Upper lobe of right lung (tissue), 1 donor: ENCODE results near the gene NTRK1. TPM values are rescaled to one million over a fixed set of nuclear protein-coding genes. Genes with fewer than 3 reads are reported as not detected.

ENCODE experiments used
- ATAC-seq: fragments of 200-7000 bp; cut with Tn5 transposase; one replicate; pipeline ENCODE4 v1.9.1; 2020; ENCODE audit warnings: mild to moderate bottlenecking, moderate library complexity
- DNase-seq: peaks from one replicate; pipeline ENCODE4 v3.0.0-alpha.2; 2020
- H3K27ac ChIP-seq: fragments of 200-600 bp; one replicate; pipeline ENCODE4 v1.8.0; 2022
- H3K27me3 ChIP-seq: fragments of 200-600 bp; one replicate; pipeline ENCODE4 v1.8.0; 2022; ENCODE audit warnings: mild to moderate bottlenecking
- H3K36me3 ChIP-seq: fragments of 200-600 bp; one replicate; pipeline ENCODE4 v1.8.0; 2022
- H3K4me1 ChIP-seq: fragments of 200-600 bp; one replicate; pipeline ENCODE4 v1.8.0; 2022
- H3K4me3 ChIP-seq: fragments of 200-600 bp; one replicate; pipeline ENCODE4 v1.8.0; 2022; ENCODE audit warnings: mild to moderate bottlenecking
- H3K9me3 ChIP-seq: fragments of 200-600 bp; one replicate; pipeline ENCODE4 v1.8.0; 2022
- intact Hi-C: fragments of 100-400 bp; cut with DNase I; formaldehyde crosslinking; loops from one replicate; pipeline ENCODE4 v1.11.0; 2022
- total RNA-seq: library from RNA; stranded (reverse); fragmentation: NEBNext Ultra II Directional; extraction: Animal tissue kit (Norgen Biotek cat#: 25700); gene quantifications from one replicate; pipeline ENCODE4 v1.2.1, GENCODE V29; 2021
- TF ChIP-seq, protein P1 (sequence below): fragments of 200-600 bp; IDR thresholded peaks from one replicate; pipeline ENCODE4 v1.8.0; 2022; ENCODE audit warnings: antibody characterized with exemption
- donor health status: DM: no; HTN: yes; CAD: no; lungs with severe emphysema.

NTRK1 gene
- total RNA-seq, 1 donor from 2014 or later, result 1.2 TPM

DNA sequence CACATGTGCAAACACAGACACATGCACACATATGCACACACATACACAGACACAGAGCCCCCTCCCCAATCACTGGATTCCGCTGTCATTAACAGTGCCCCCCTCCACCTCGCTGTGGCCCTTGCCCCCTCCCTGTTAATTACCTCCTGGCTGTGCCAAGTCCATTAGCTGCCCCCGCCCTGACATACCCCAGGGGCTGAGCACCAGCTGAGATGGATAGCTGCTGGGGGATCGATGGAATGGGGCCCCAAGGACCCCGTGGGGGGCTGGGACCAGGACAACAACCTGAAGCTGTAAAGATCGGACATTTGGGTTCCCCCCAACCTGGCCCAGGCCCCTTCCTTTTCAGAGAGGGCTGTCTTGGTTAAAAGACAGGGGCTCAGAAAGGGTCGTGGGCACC, 23.3 kb downstream of the NTRK1 start:
- intact Hi-C loops, result no loop called here
- no peaks in the 10 kb centered on the region for H3K9me3 ChIP-seq

DNA sequence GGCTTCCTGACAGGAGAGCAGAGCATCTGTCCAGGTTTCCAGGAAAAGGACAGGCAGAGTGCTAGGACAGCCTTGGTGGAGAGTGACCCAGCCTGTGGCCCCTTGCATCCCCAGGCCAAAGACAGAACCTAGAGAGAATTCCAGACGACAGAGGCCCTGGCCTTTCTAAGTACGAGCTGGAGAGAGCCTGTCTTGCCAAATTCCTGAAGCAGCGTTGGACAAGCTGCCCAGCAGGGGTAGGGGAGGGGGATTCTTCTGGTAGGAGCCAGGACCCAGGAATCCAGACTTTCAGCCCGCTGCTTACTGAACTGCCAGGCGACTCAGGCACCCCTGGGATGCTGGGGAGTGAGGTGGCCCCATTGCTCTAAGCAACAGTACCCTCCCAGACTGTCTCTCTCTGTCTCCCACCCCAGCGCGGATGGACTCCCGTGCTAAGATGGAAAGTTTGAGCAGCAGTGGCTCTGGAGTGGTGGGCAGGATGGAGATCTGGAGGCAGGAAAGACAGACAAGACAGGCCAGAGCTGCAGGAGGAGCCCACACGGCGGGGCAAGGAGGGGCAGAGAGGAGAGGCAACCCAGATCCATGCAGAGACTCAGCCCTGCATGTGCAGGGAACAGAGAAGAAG, 24.0 kb downstream of the NTRK1 start:
- Histone ChIP-seq H3K4me3 (no peak overlapping the region), H3K27me3 (no peaks in the 10 kb centered on the region), H3K9me3 (no peaks in the 10 kb centered on the region), H3K27ac (no peak overlapping the region), H3K4me1 (no peaks in the 10 kb centered on the region), H3K36me3 (no peaks in the 10 kb centered on the region)
- ATAC-seq (no peak), DNase-seq (no peak)
- intact Hi-C loops, result no loop called here
- TF ChIP-seq, protein P1, sequence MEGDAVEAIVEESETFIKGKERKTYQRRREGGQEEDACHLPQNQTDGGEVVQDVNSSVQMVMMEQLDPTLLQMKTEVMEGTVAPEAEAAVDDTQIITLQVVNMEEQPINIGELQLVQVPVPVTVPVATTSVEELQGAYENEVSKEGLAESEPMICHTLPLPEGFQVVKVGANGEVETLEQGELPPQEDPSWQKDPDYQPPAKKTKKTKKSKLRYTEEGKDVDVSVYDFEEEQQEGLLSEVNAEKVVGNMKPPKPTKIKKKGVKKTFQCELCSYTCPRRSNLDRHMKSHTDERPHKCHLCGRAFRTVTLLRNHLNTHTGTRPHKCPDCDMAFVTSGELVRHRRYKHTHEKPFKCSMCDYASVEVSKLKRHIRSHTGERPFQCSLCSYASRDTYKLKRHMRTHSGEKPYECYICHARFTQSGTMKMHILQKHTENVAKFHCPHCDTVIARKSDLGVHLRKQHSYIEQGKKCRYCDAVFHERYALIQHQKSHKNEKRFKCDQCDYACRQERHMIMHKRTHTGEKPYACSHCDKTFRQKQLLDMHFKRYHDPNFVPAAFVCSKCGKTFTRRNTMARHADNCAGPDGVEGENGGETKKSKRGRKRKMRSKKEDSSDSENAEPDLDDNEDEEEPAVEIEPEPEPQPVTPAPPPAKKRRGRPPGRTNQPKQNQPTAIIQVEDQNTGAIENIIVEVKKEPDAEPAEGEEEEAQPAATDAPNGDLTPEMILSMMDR, result no peak

More for the DNA sequence above, 23.3 kb downstream of the NTRK1 start:
- no peaks in the 10 kb centered on the region for H3K36me3 ChIP-seq
- ATAC-seq (no peak), DNase-seq (no peak)
- no peaks in the 10 kb centered on the region for H3K4me1 ChIP-seq
- no peak overlapping the region for H3K27ac ChIP-seq
- no peak overlapping the region for H3K4me3 ChIP-seq
- no peaks in the 10 kb centered on the region for H3K27me3 ChIP-seq
- TF ChIP-seq, protein P1, result no peak

DNA sequence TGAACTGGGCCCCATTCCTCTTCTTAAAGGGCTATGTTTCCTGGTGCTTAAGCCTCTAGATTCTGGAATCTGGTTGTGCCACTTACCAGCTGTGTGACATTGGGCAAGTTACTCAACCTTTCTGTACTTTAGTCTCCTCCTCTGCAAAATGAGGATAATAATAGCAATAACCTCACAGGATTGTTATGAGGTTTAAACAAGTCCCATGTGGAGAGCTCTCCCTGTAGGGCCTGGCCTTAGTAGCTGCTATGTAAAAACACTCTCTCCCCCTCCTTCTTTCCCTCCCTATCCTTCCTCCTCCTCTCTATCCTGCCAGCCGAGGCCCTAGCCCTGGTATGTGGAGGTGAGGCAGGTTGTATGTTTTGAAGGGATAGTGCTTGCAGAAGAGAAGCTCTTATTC, 24.6 kb downstream of the NTRK1 start:
- Histone ChIP-seq H3K27ac (no peak overlapping the region), H3K27me3 (no peaks in the 10 kb centered on the region), H3K9me3 (no peaks in the 10 kb centered on the region), H3K36me3 (no peaks in the 10 kb centered on the region), H3K4me1 (no peaks in the 10 kb centered on the region), H3K4me3 (no peak overlapping the region)
- ATAC-seq (peak; percentile 49), DNase-seq (no peak)
- TF ChIP-seq, protein P1, result no peak
- intact Hi-C loops, result no loop called here

DNA sequence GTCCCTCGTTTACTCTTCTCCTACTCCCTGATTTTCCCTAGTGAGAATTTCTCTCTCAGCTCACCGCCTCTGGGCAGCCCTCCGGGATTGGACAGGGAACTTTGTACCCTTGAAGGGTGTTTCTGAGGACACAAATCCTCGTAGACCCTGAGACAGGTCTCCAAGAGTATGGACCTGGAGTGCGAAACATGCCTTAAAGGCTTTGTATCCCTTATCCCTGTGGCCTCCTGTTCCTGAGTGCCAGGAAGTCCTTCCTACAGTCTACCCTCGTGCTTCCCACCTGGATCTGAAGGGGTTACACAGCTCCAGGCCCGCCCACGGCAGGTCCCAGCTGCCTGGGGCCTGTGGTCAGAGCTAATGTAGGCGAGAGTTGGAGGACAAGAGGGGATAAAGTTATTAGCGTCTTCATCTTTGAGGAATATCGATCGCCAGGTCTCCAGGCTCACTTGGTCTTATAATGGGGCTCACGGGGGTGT, 25.3 kb downstream of the NTRK1 start:
- Histone ChIP-seq H3K4me3 (no peak overlapping the region), H3K9me3 (no peaks in the 10 kb centered on the region), H3K27me3 (no peaks in the 10 kb centered on the region), H3K36me3 (no peaks in the 10 kb centered on the region), H3K4me1 (no peaks in the 10 kb centered on the region), H3K27ac (no peak overlapping the region)
- no peak for ATAC-seq
- no peak for DNase-seq
- intact Hi-C loops, result no loop called here
- TF ChIP-seq, protein P1, result no peak

DNA sequence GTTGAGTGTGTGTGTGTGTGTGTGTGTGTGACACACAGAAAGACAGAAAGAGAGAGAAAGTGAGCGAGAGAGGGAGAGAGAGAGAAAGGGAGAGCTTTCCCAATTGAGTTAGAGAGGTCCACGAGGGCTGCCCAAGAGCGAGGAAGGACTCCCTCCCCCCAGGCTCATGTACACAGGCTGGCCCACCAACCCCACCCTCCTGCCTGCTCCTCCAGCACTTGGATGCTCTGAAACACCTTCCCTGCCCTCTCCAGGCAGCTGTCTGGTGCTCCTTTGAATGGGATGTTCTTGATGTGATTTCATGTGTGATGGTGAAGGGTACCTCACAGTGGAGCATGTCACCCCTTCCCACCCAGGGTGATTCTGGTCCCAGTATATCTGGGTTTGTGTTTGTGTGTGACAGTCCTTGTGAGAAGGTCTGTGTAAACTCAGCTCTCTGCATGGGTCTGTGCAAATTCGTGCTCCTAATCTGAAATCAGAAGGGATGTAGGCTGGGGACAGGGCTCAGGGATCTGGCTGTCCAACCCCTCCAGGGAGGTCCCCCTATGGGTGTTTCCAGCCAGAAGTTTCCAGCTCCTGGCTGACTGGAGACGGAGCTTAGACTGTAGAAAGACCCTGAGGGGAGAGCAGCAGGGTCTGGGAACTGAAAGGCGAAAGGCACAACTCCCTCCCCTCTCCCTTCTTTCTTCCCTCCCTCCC, 26.1 kb downstream of the NTRK1 start:
- TF ChIP-seq, protein P1, result no peak
- no peak overlapping the region for H3K27ac ChIP-seq
- H3K4me3 ChIP-seq, result no peak overlapping the region
- intact Hi-C loops, result no loop called here
- ATAC-seq (no peak), DNase-seq (no peak)
- no peaks in the 10 kb centered on the region for H3K4me1 ChIP-seq
- H3K36me3 ChIP-seq, result no peaks in the 10 kb centered on the region
- no peaks in the 10 kb centered on the region for H3K9me3 ChIP-seq
- H3K27me3 ChIP-seq, result no peaks in the 10 kb centered on the region
